IMR-90 (cell line): ENCODE results near the gene ZNF219. TPM values are rescaled to one million over a fixed set of nuclear protein-coding genes. Genes with fewer than 3 reads are reported as not detected.

Experiments
- ATAC-seq: fragments of 200-7000 bp; cut with Tn5 transposase; 2 replicates; pipeline ENCODE4 v1.9.1; 2020; ENCODE audit warnings: low read depth, mild to moderate bottlenecking, moderate library complexity
- BruUV-seq: library from RNA; stranded (reverse); fragments of 400-500 nt; replicated peaks from 2 replicates; lab custom pipeline; 2021; lab: Mats Ljungman, UMichigan
- CTCF ChIA-PET: fragments of 300-600 bp; formaldehyde crosslinking; extraction: SDS; loops from one replicate; lab custom pipeline; 2021; ENCODE audit warnings: antibody characterized with exemption; lab: Yijun Ruan, JAX
- POLR2A ChIA-PET: fragments of 300-600 bp; sonication (Branson Sonifier 250); formaldehyde crosslinking; loops from one replicate; lab custom pipeline; 2022; ENCODE audit warnings: antibody characterized with exemption; ENCODE audit not compliant: unreplicated experiment; lab: Charles Lee
- DNase-seq: peaks from one replicate; pipeline ENCODE4 v3.0.0; 2013
- H2AFZ ChIP-seq: replicated peaks from 2 replicates; pipeline ENCODE3; 2013; ENCODE audit warnings: low read length, mild to moderate bottlenecking; ENCODE audit not compliant: poor library complexity
- H2AK5ac ChIP-seq: 2 replicates; pipeline ENCODE4 v1.6.1; 2013; ENCODE audit warnings: low read depth, low read length, inconsistent platforms
- H2AK9ac ChIP-seq: replicated peaks from 2 replicates; pipeline ENCODE3; 2013; ENCODE audit warnings: mild to moderate bottlenecking, low read depth, low read length, moderate library complexity; ENCODE audit not compliant: poor library complexity
- H2BK120ac ChIP-seq: 2 replicates; pipeline ENCODE4 v1.6.1; 2013; ENCODE audit warnings: low read depth, low read length, inconsistent platforms
- H2BK15ac ChIP-seq: 3 replicates; pipeline ENCODE4 v1.6.1; 2013; ENCODE audit warnings: low read depth, low read length, inconsistent platforms
- H2BK20ac ChIP-seq: 2 replicates; pipeline ENCODE4 v1.6.1; 2013; ENCODE audit warnings: low read depth, mild to moderate bottlenecking, inconsistent platforms, low read length, moderate library complexity
- H2BK5ac ChIP-seq: 2 replicates; pipeline ENCODE4 v1.6.1; 2013; ENCODE audit warnings: mild to moderate bottlenecking, low read depth, low read length, inconsistent platforms; ENCODE audit not compliant: poor library complexity, severe bottlenecking
- H3K14ac ChIP-seq: replicated peaks from 2 replicates; pipeline ENCODE4 v1.6.1; 2013; ENCODE audit warnings: low read depth, low read length, inconsistent platforms
- H3K18ac ChIP-seq: 2 replicates; pipeline ENCODE4 v1.6.1; 2013; ENCODE audit warnings: low read depth, low read length, control low read depth
- H3K23ac ChIP-seq: 2 replicates; pipeline ENCODE4 v1.6.1; 2013; ENCODE audit warnings: low read depth, low read length, inconsistent platforms
- H3K27ac ChIP-seq: 2 replicates; pipeline ENCODE4 v1.5.1; 2013; ENCODE audit warnings: mild to moderate bottlenecking, control low read depth, low read length; ENCODE audit not compliant: insufficient read depth
- H3K27me3 ChIP-seq: 2 replicates; pipeline ENCODE4 v1.6.1; 2013; ENCODE audit warnings: low read length; ENCODE audit not compliant: control insufficient read depth, insufficient read depth
- H3K36me3 ChIP-seq: 2 replicates; pipeline ENCODE4 v1.6.1; 2013; ENCODE audit warnings: low read length, mixed read lengths; ENCODE audit not compliant: control insufficient read depth, insufficient read depth
- H3K4ac ChIP-seq: 2 replicates; pipeline ENCODE4 v1.6.1; 2013; ENCODE audit warnings: low read depth, low read length, inconsistent platforms
- H3K4me1 ChIP-seq: 2 replicates; pipeline ENCODE4 v1.6.1; 2013; ENCODE audit warnings: low read length, mixed read lengths; ENCODE audit not compliant: control insufficient read depth, insufficient read depth
- H3K4me2 ChIP-seq: 2 replicates; pipeline ENCODE4 v1.6.1; 2013; ENCODE audit warnings: low read depth, mild to moderate bottlenecking, control low read depth, low read length, moderate library complexity
- H3K4me3 ChIP-seq: 2 replicates; pipeline ENCODE4 v1.5.1; 2013; ENCODE audit warnings: low read depth, mild to moderate bottlenecking, control low read depth, low read length, moderate library complexity; ENCODE audit not compliant: insufficient read depth
- H3K56ac ChIP-seq: 2 replicates; pipeline ENCODE4 v1.6.1; 2013; ENCODE audit warnings: low read length, inconsistent platforms; ENCODE audit not compliant: insufficient read depth; ENCODE audit errors: extremely low read depth
- H3K79me1 ChIP-seq, 2 experiments: 2 replicates each; pipeline ENCODE4 v1.6.1; 2013; ENCODE audit warnings: low read length in 2 of 2, inconsistent platforms in 1 of 2, low read depth in 1 of 2
- H3K9ac ChIP-seq: 2 replicates; pipeline ENCODE4 v1.6.1; 2013; ENCODE audit warnings: low read depth, low read length, control low read depth
- H3K9me1 ChIP-seq: 2 replicates; pipeline ENCODE4 v1.6.1; 2013; ENCODE audit warnings: low read length, inconsistent platforms; ENCODE audit not compliant: insufficient read depth
- H3K9me3 ChIP-seq: 2 replicates; pipeline ENCODE4 v1.6.1; 2013; ENCODE audit warnings: low read length; ENCODE audit not compliant: control insufficient read depth, insufficient read depth
- H4K20me1 ChIP-seq: 2 replicates; pipeline ENCODE4 v1.6.1; 2013; ENCODE audit warnings: low read length, inconsistent platforms; ENCODE audit not compliant: insufficient read depth
- H4K5ac ChIP-seq: 2 replicates; pipeline ENCODE4 v1.6.1; 2013; ENCODE audit warnings: mild to moderate bottlenecking, low read depth, low read length, control low read depth
- H4K8ac ChIP-seq, 2 experiments: 2 replicates each; pipeline ENCODE4 v1.6.1; 2013; ENCODE audit warnings: low read depth in 2 of 2, low read length in 2 of 2, control low read depth in 1 of 2, inconsistent platforms in 1 of 2
- H4K91ac ChIP-seq: 2 replicates; pipeline ENCODE4 v1.6.1; 2013; ENCODE audit warnings: low read depth, low read length, inconsistent platforms; ENCODE audit not compliant: insufficient read depth
- FOS ChIP-seq: fragments of 150-350 bp; IDR thresholded peaks from 2 replicates; pipeline ENCODE4 v1.6.1; 2016; ENCODE audit warnings: low read depth, low read length
- POLR2A ChIP-seq: IDR thresholded peaks from 2 replicates; pipeline ENCODE4 v1.6.1; 2012; ENCODE audit warnings: mild to moderate bottlenecking, low read depth, low read length
- RCOR1 ChIP-seq: IDR thresholded peaks from 2 replicates; pipeline ENCODE4 v1.6.1; 2012; ENCODE audit warnings: mild to moderate bottlenecking, low read length, improper control_type of control experiment; ENCODE audit not compliant: insufficient replicate concordance
- RFX5 ChIP-seq: IDR thresholded peaks from 2 replicates; pipeline ENCODE4 v1.8.0; 2012; ENCODE audit warnings: low read depth, mild to moderate bottlenecking, low read length, moderate library complexity
- WGBS, 2 experiments: methylation state at CpG; one replicate each; pipeline versions ENCODE4 v1.1.5 to v1.1.7; 2013; ENCODE audit warnings: missing lambda C conversion rate in 2 of 2; ENCODE audit not compliant: insufficient read length in 1 of 2; ENCODE audit errors: extremely low coverage in 2 of 2; 5-methylcytosine and 5-hydroxymethylcytosine counted together
- dilution Hi-C: fragments of 300-500 bp; cut with HindIII; formaldehyde crosslinking; loops from one replicate; pipeline ENCODE4 v1.14.3; 2018; ENCODE audit warnings: low sequenced_read_pairs; ENCODE audit not compliant: unreplicated experiment
- in situ Hi-C: fragments of 300-500 bp; cut with MboI; formaldehyde crosslinking; loops from 3 replicates; pipeline ENCODE4 v1.14.3; 2019; ENCODE audit warnings: low sequenced_read_pairs, inconsistent platforms, mixed read lengths
- intact Hi-C: fragments of 100-400 bp; cut with micrococcal nuclease; formaldehyde crosslinking; loops from 2 replicates; pipeline ENCODE4 v1.10.0; 2022
- polyA plus RNA-seq, 3 experiments: library from polyadenylated mRNA; depleted of rRNA; stranded (reverse); fragments of >200 nt; gene quantifications; 2 replicates each; pipeline ENCODE4 v1.2.3, GENCODE V29; 2012; ENCODE audit warnings: low replicate concordance in 1 of 3
- total RNA-seq: library from RNA; depleted of rRNA; stranded (reverse); fragments of >200 nt; gene quantifications from 2 replicates; pipeline ENCODE4 v1.2.3, GENCODE V29; 2012

ZNF219 gene
- total and polyA plus RNA-seq, 2 of the 4 experiments (the other 2 are of a cell fraction), result 0.90 to 3.8 TPM

- 0 out of 2 replicates have a peak, but pooled peaks have one; percentile 26 for TF ChIP-seq RFX5
- peak; percentile 65; the same call in 1 of the 2 replicates for TF ChIP-seq POLR2A
- TF ChIP-seq RCOR1, result peak; percentile 65
- no peak for TF ChIP-seq FOS
Observed at GRCh38 chr14:21092273-21093011, 6.0 kb downstream of the ZNF219 start (continued).

GRCh38 chr14:21091821-21092272 is 6.6 kb downstream of the ZNF219 start:
- H3K36me3 ChIP-seq, result peaks cover 27% of the 10 kb centered on the region
- intact Hi-C loops, result loop anchor here (1.0 kb wide), 3 partner anchors 12 to 78 kb away; no protein-coding TSS in a partner anchor
- no peak overlapping the region for H2BK5ac ChIP-seq
- POLR2A ChIA-PET, result interaction anchor here (1.3 kb wide), 1 partner anchor 21 kb away, joined by 3 read pairs; no protein-coding TSS in a partner anchor
- no peak overlapping the region for H2AK5ac ChIP-seq
- no peak overlapping the region for H4K5ac ChIP-seq
- no peak overlapping the region for H3K4ac ChIP-seq
- H3K4me1 ChIP-seq, result peaks cover 11% of the 10 kb centered on the region
- no peak overlapping the region for H3K4me3 ChIP-seq
- CTCF ChIA-PET, result interaction anchor here (0.8 to 2.9 kb wide), 11 partner anchors 12 to 77 kb away, joined by 3 to 22 read pairs (median 4); partner anchors contain the start of gene ARHGEF40
- in situ Hi-C loops, result loop anchor here (25.0 kb wide), 2 partner anchors 630 to 755 kb away; partner anchors contain the start of genes APEX1, CCNB1IP1, OSGEP and PARP2
- peak overlapping the region; percentile 92 for H2AK9ac ChIP-seq
- WGBS, 2 experiments, result 93% methylated on average over 26 of the region's 42 CpGs; no CpG with 5 or more reads in 1 of the 2 experiments
- H3K18ac ChIP-seq, result no peak overlapping the region
- no peak overlapping the region for H2BK120ac ChIP-seq
- TF ChIP-seq RFX5, result no peak
- ATAC-seq (no peak), DNase-seq (no peak)
- H4K20me1 ChIP-seq, result peaks cover 6% of the 10 kb centered on the region
- no TSS peak for BruUV-seq
- peaks cover 3 to 7% of the 10 kb centered on the region in 2 experiments; a peak in 1 of 4 replicates for H3K79me1 ChIP-seq
- H3K56ac ChIP-seq, result no peak overlapping the region
- H3K9ac ChIP-seq, result no peak overlapping the region
- H3K14ac ChIP-seq, result no peak overlapping the region
- H2BK20ac ChIP-seq, result no peak overlapping the region
- no peaks in the 10 kb centered on the region for H3K9me3 ChIP-seq
- no peak overlapping the region for H2BK15ac ChIP-seq
- H3K27me3 ChIP-seq, result no peaks in the 10 kb centered on the region
- dilution Hi-C loops, result no loop called here
- H2AFZ ChIP-seq, result no peak overlapping the region
- H4K8ac ChIP-seq, result no peak overlapping the region
- H3K27ac ChIP-seq, result no peak overlapping the region
- H3K4me2 ChIP-seq, result no peak overlapping the region
- no peak overlapping the region for H4K91ac ChIP-seq
- H3K9me1 ChIP-seq, result 0 out of 2 replicates have a peak, but pooled peaks cover 2% of the 10 kb centered on the region
- H3K23ac ChIP-seq, result no peak overlapping the region
